T-helper 2 cell treated with Interferon-gamma antibody and Interleukin-4, amounts not matched to agents 5 μg/mL and 100 μg/mL, for 36 hours (primary cell): Measurements from ENCODE around the gene TMCC1.
A peak's percentile ranks its signal among the peaks of the same experiment; 100 is the strongest.
"Not testable (repeated sequence)": the region's sequence is repeated elsewhere in the genome, so short reads cannot be mapped to it uniquely, and the experiment has no call there.

Source experiments
- DNase-seq: peaks from one replicate; pipeline ENCODE4 v3.0.0; 2021; ENCODE audit warnings: low spot score
- H3K27ac Mint-ChIP-seq: one replicate; pipeline ENCODE4 v1.8.0; 2021; ENCODE audit warnings: mild to moderate bottlenecking, mixed read lengths
- H3K27me3 Mint-ChIP-seq: one replicate; pipeline ENCODE4 v1.8.0; 2021; ENCODE audit warnings: low read depth, mixed read lengths
- H3K36me3 Mint-ChIP-seq: one replicate; pipeline ENCODE4 v1.8.0; 2021; ENCODE audit warnings: low read depth, mixed read lengths
- H3K4me1 Mint-ChIP-seq: one replicate; pipeline ENCODE4 v1.8.0; 2021; ENCODE audit warnings: low read depth, mixed read lengths
- H3K4me3 Mint-ChIP-seq: one replicate; pipeline ENCODE4 v1.8.0; 2022; ENCODE audit warnings: mild to moderate bottlenecking, moderate library complexity, mixed read lengths
- H3K9me3 Mint-ChIP-seq: one replicate; pipeline ENCODE4 v1.8.0; 2021; ENCODE audit warnings: mixed read lengths

The TMCC1 gene

GRCh38 chr3:129837065-129837642, 56.4 kb downstream of the TMCC1 start:
- Mint-ChIP-seq H3K27ac (no peak overlapping the region), H3K4me3 (no peak overlapping the region), H3K9me3 (no peaks in the 10 kb centered on the region), H3K36me3 (peaks cover 11% of the 10 kb centered on the region), H3K27me3 (no peaks in the 10 kb centered on the region), H3K4me1 (no peaks in the 10 kb centered on the region)
- DNase-seq, result no peak

- H3K9me3 Mint-ChIP-seq, result no peaks in the 10 kb centered on the region
- no peak overlapping the region for H3K27ac Mint-ChIP-seq
- no peaks in the 10 kb centered on the region for H3K4me1 Mint-ChIP-seq
- H3K27me3 Mint-ChIP-seq, result no peaks in the 10 kb centered on the region
- H3K4me3 Mint-ChIP-seq, result no peak overlapping the region
- DNase-seq, result no peak
- peaks cover 7% of the 10 kb centered on the region for H3K36me3 Mint-ChIP-seq
Measured at GRCh38 chr3:129836381-129837064, 57.0 kb downstream of the TMCC1 start.

- Mint-ChIP-seq H3K27me3 (no peaks in the 10 kb centered on the region), H3K36me3 (peaks cover 3% of the 10 kb centered on the region), H3K9me3 (no peaks in the 10 kb centered on the region), H3K4me1 (no peaks in the 10 kb centered on the region), H3K27ac (no peak overlapping the region), H3K4me3 (no peak overlapping the region)
- DNase-seq, result no peak
Measured at GRCh38 chr3:129835198-129835597, 58.3 kb downstream of the TMCC1 start.

GRCh38 chr3:129834580-129834979, 58.9 kb downstream of the TMCC1 start:
- Mint-ChIP-seq H3K36me3 (peaks cover 2% of the 10 kb centered on the region), H3K27ac (no peak overlapping the region), H3K9me3 (no peaks in the 10 kb centered on the region), H3K4me3 (no peak overlapping the region), H3K27me3 (no peaks in the 10 kb centered on the region), H3K4me1 (no peaks in the 10 kb centered on the region)
- DNase-seq, result no peak

GRCh38 chr3:129831942-129832341, 61.6 kb downstream of the TMCC1 start:
- H3K36me3 Mint-ChIP-seq, DNase-seq, H3K27ac Mint-ChIP-seq, H3K27me3 Mint-ChIP-seq, H3K4me3 Mint-ChIP-seq, H3K9me3 Mint-ChIP-seq: not testable (repeated sequence)
- peaks cover 16% of the 10 kb centered on the region for H3K4me1 Mint-ChIP-seq

- DNase-seq, result no peak
- Mint-ChIP-seq H3K9me3 (no peaks in the 10 kb centered on the region), H3K36me3 (peaks cover 2% of the 10 kb centered on the region), H3K27ac (no peak overlapping the region), H3K27me3 (no peaks in the 10 kb centered on the region), H3K4me3 (no peak overlapping the region), H3K4me1 (peaks cover 20% of the 10 kb centered on the region)
Measured at GRCh38 chr3:129831503-129831902, 62.0 kb downstream of the TMCC1 start.

- Mint-ChIP-seq H3K36me3 (peaks cover 2% of the 10 kb centered on the region), H3K4me3 (no peak overlapping the region), H3K9me3 (no peaks in the 10 kb centered on the region), H3K27me3 (no peaks in the 10 kb centered on the region), H3K4me1 (peaks cover 26% of the 10 kb centered on the region), H3K27ac (no peak overlapping the region)
- peak; percentile 5 for DNase-seq
Measured at GRCh38 chr3:129829640-129830039, 63.9 kb downstream of the TMCC1 start.

GRCh38 chr3:129827765-129828164, 65.7 kb downstream of the TMCC1 start:
- Mint-ChIP-seq H3K4me3 (peak overlapping the region; percentile 69), H3K27ac (peak overlapping the region; percentile 77), H3K36me3 (peaks cover 2% of the 10 kb centered on the region), H3K4me1 (peaks cover 26% of the 10 kb centered on the region), H3K27me3 (no peaks in the 10 kb centered on the region), H3K9me3 (no peaks in the 10 kb centered on the region)
- peak; percentile 25 for DNase-seq

- peak; percentile 12 for DNase-seq
- Mint-ChIP-seq H3K27me3 (no peaks in the 10 kb centered on the region), H3K4me3 (no peak overlapping the region), H3K9me3 (no peaks in the 10 kb centered on the region), H3K4me1 (peaks cover 26% of the 10 kb centered on the region), H3K36me3 (peaks cover 2% of the 10 kb centered on the region), H3K27ac (no peak overlapping the region)
Measured at GRCh38 chr3:129824926-129825541, 68.5 kb downstream of the TMCC1 start.

GRCh38 chr3:129822679-129823078, 70.8 kb downstream of the TMCC1 start:
- peaks cover 17% of the 10 kb centered on the region for H3K4me1 Mint-ChIP-seq
- peaks cover 2% of the 10 kb centered on the region for H3K36me3 Mint-ChIP-seq
- H3K27me3 Mint-ChIP-seq, result no peaks in the 10 kb centered on the region
- no peak overlapping the region for H3K27ac Mint-ChIP-seq
- no peak for DNase-seq
- no peaks in the 10 kb centered on the region for H3K9me3 Mint-ChIP-seq
- no peak overlapping the region for H3K4me3 Mint-ChIP-seq

GRCh38 chr3:129822241-129822640, 71.3 kb downstream of the TMCC1 start:
- Mint-ChIP-seq H3K27ac (no peak overlapping the region), H3K4me1 (peaks cover 13% of the 10 kb centered on the region), H3K27me3 (no peaks in the 10 kb centered on the region), H3K36me3 (peaks cover under 1% of the 10 kb centered on the region), H3K9me3 (no peaks in the 10 kb centered on the region), H3K4me3 (no peak overlapping the region)
- DNase-seq, result no peak

- peaks cover 5% of the 10 kb centered on the region for H3K4me1 Mint-ChIP-seq
- no peaks in the 10 kb centered on the region for H3K36me3 Mint-ChIP-seq
- no peaks in the 10 kb centered on the region for H3K9me3 Mint-ChIP-seq
- no peak for DNase-seq
- no peaks in the 10 kb centered on the region for H3K27me3 Mint-ChIP-seq
- no peak overlapping the region for H3K27ac Mint-ChIP-seq
- H3K4me3 Mint-ChIP-seq, result no peak overlapping the region
Measured at GRCh38 chr3:129820587-129820986, 72.9 kb downstream of the TMCC1 start.

GRCh38 chr3:129812589-129812988, 80.9 kb downstream of the TMCC1 start:
- Mint-ChIP-seq H3K27ac (no peak overlapping the region), H3K9me3 (no peaks in the 10 kb centered on the region), H3K4me1 (peaks cover 2% of the 10 kb centered on the region), H3K4me3 (no peak overlapping the region), H3K27me3 (no peaks in the 10 kb centered on the region), H3K36me3 (no peaks in the 10 kb centered on the region)
- DNase-seq, result no peak

- Mint-ChIP-seq H3K9me3 (no peaks in the 10 kb centered on the region), H3K27ac (no peak overlapping the region), H3K27me3 (no peaks in the 10 kb centered on the region), H3K4me3 (no peak overlapping the region), H3K36me3 (no peaks in the 10 kb centered on the region), H3K4me1 (peaks cover 4% of the 10 kb centered on the region)
- no peak for DNase-seq
Measured at GRCh38 chr3:129809297-129809696, 84.2 kb downstream of the TMCC1 start.
